ENCODE data around the gene SLC39A8. TPM values are rescaled to one million over a fixed set of nuclear protein-coding genes. Genes with fewer than 3 reads are reported as not detected.

SLC39A8 gene
- polyA plus RNA-seq, 1 donor from 2014 or later: 0.53 TPM

- H4K20me1 ChIP-seq (ENCODE audit: insufficient read depth): no peaks in the 10 kb centered on the region
- no peak overlapping the region for H3K4me3 ChIP-seq (ENCODE audit: low read length)
- TF ChIP-seq RAD21 (conservative IDR thresholded peaks at IDR 0.05) (no peak), EP300 (conservative IDR thresholded peaks at IDR 0.05; ENCODE audit: poor library complexity, severe bottlenecking) (no peak), CTCF (IDR thresholded peaks at IDR 0.05; ENCODE audit: poor library complexity, severe bottlenecking) (no peak), SMC3 (conservative IDR thresholded peaks at IDR 0.05; ENCODE audit: poor library complexity) (no peak), EZH2 (IDR thresholded peaks at IDR 0.05; ENCODE audit: borderline replicate concordance, insufficient read depth, low read length, poor library complexity, severe bottlenecking) (no peak), POLR2AphosphoS5 (IDR thresholded peaks at IDR 0.05) (no peak), TAF1 (IDR thresholded peaks at IDR 0.05; ENCODE audit: low read depth) (no peak), MXI1 (conservative IDR thresholded peaks at IDR 0.05; ENCODE audit: poor library complexity, severe bottlenecking) (no peak), REST (IDR thresholded peaks at IDR 0.05; ENCODE audit: borderline replicate concordance) (no peak)
- no peak overlapping the region for H3K27ac ChIP-seq (ENCODE audit: low read length)
- H3K36me3 ChIP-seq (ENCODE audit: insufficient read depth, low read length): no peaks in the 10 kb centered on the region
- H2AFZ ChIP-seq (ENCODE audit: low read depth, low read length): no peak overlapping the region
- H3K9me2 ChIP-seq (ENCODE audit: insufficient read depth, low read length): no peaks in the 10 kb centered on the region
- no peaks in the 10 kb centered on the region for H3K9me3 ChIP-seq (ENCODE audit: low read length)
- H3K79me2 ChIP-seq (replicated peaks; ENCODE audit: insufficient read depth, low read length): no peaks in the 10 kb centered on the region
- no peak overlapping the region for H3K4me2 ChIP-seq (ENCODE audit: low read length)
- no peak overlapping the region for H3K9ac ChIP-seq (ENCODE audit: low read length)
- H3F3A ChIP-seq (ENCODE audit: insufficient read depth, low read length, poor library complexity, severe bottlenecking): no peaks in the 10 kb centered on the region
- peaks cover 38% of the 10 kb centered on the region for H3K27me3 ChIP-seq (ENCODE audit: insufficient read depth, low read depth, low read length)
These were observed 4.1 kb downstream of the SLC39A8 start for GRCh38 chr4:102341201-102341600.

GRCh38 chr4:102339018-102339417, 6.3 kb downstream of the SLC39A8 start:
- Histone ChIP-seq H3F3A (ENCODE audit: insufficient read depth, low read length, poor library complexity, severe bottlenecking) (no peaks in the 10 kb centered on the region), H3K79me2 (replicated peaks; ENCODE audit: insufficient read depth, low read length) (no peaks in the 10 kb centered on the region), H3K36me3 (ENCODE audit: insufficient read depth, low read length) (no peaks in the 10 kb centered on the region), H3K9me2 (ENCODE audit: insufficient read depth, low read length) (no peaks in the 10 kb centered on the region), H3K4me2 (ENCODE audit: low read length) (no peak overlapping the region), H3K27ac (ENCODE audit: low read length) (no peak overlapping the region), H3K27me3 (ENCODE audit: insufficient read depth, low read depth, low read length) (peaks cover 16% of the 10 kb centered on the region), H2AFZ (ENCODE audit: low read depth, low read length) (no peak overlapping the region), H4K20me1 (ENCODE audit: insufficient read depth) (no peaks in the 10 kb centered on the region), H3K4me3 (ENCODE audit: low read length) (no peak overlapping the region), H3K9ac (ENCODE audit: low read length) (no peak overlapping the region), H3K9me3 (ENCODE audit: low read length) (no peaks in the 10 kb centered on the region)
- TF ChIP-seq CTCF (IDR thresholded peaks at IDR 0.05; ENCODE audit: poor library complexity, severe bottlenecking) (no peak), TAF1 (IDR thresholded peaks at IDR 0.05; ENCODE audit: low read depth) (no peak)

Measured in neural cell (in vitro differentiated cells).